Kidney epithelial cell (primary cell): ENCODE measurements around the gene PLCE1. TPM values are rescaled to one million over a fixed set of nuclear protein-coding genes. Genes with fewer than 3 reads are reported as not detected.
"Not testable (repeated sequence)": the region's sequence is repeated elsewhere in the genome, so short reads cannot be mapped to it uniquely, and the experiment has no call there.

Source experiments
- DNase-seq: peaks from one replicate; pipeline ENCODE4 v3.0.0-alpha.2; 2010; ENCODE audit warnings: low read depth
- H3K27me3 ChIP-seq: 2 replicates; pipeline ENCODE4 v1.6.0; 2011; ENCODE audit warnings: low read length; ENCODE audit not compliant: control insufficient read depth, insufficient read depth
- H3K36me3 ChIP-seq: 2 replicates; pipeline ENCODE4 v1.5.1; 2011; ENCODE audit warnings: low read length; ENCODE audit not compliant: control insufficient read depth, insufficient read depth
- H3K4me3 ChIP-seq: 2 replicates; pipeline ENCODE4 v1.5.1; 2011; ENCODE audit warnings: low read depth, mild to moderate bottlenecking, control low read depth, low read length
- total RNA-seq: library from RNA; depleted of rRNA; stranded (reverse); fragments of >200 nt; gene quantifications from 2 replicates; pipeline ENCODE4 v1.2.3, GENCODE V29; 2015
- TF ChIP-seq, protein P1 (sequence below): IDR thresholded peaks from 2 replicates; pipeline ENCODE4 v1.5.1; 2011; ENCODE audit warnings: mild to moderate bottlenecking, moderate library complexity, low read length, control low read depth, inconsistent platforms; ENCODE audit not compliant: insufficient read depth, poor library complexity, severe bottlenecking

The PLCE1 gene
- total RNA-seq, 1 donor from 2014 or later, result 0.84 TPM

DNA sequence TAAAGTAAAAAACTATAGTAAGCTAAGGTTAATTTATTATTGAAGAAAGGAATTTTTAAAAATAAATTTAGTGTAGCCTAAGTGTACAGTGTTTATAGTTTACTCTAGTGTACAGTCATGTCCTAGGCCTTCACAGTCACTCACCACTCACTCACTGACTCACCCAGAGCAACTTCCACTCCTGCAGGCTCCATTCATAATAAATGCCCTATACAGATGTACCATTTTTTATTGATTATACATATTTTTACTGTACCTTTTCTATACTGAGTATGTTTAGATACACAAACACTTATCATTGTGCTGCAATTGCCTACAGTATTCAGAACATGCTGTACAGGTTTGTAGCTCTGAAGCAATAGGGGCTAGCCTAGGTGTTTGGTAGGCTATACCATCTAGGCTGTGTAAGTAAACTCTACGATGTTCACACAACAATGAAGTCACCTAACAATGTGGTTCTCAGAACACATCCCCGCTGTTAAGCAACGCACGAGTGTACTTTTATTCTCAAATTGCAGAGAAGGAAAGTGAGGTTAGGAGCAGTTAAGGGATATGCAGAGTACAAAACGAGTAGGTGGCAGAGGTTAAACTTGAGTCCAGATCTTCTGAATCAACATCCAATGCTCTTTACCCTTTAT, 38.9 kb upstream of the PLCE1 start:
- TF ChIP-seq, protein P1, sequence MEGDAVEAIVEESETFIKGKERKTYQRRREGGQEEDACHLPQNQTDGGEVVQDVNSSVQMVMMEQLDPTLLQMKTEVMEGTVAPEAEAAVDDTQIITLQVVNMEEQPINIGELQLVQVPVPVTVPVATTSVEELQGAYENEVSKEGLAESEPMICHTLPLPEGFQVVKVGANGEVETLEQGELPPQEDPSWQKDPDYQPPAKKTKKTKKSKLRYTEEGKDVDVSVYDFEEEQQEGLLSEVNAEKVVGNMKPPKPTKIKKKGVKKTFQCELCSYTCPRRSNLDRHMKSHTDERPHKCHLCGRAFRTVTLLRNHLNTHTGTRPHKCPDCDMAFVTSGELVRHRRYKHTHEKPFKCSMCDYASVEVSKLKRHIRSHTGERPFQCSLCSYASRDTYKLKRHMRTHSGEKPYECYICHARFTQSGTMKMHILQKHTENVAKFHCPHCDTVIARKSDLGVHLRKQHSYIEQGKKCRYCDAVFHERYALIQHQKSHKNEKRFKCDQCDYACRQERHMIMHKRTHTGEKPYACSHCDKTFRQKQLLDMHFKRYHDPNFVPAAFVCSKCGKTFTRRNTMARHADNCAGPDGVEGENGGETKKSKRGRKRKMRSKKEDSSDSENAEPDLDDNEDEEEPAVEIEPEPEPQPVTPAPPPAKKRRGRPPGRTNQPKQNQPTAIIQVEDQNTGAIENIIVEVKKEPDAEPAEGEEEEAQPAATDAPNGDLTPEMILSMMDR, result no peak
- no peak for DNase-seq
- H3K27me3 ChIP-seq, result no peaks in the 10 kb centered on the region
- no peak overlapping the region for H3K4me3 ChIP-seq
- H3K36me3 ChIP-seq, result no peaks in the 10 kb centered on the region

DNA sequence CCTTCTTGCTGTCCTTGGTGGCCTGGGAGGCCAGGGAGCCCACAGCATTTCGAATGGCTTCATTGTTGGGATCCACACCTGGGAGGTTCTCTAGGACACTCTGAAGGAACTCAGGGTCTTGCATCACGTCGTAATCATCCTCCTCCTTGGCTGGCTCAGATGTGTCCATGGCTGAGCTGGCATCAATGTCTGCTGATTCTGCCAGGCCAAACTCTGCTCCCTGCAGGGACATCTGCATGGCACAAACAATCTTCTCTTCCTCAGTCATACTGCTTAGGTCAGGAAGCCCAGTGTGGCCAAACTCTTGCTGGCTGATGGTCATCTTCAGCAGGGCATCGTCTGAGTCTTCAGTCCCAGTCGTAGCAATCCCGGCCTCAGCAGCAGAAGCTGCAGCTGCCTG, 34.9 kb upstream of the PLCE1 start:
- Histone ChIP-seq H3K36me3 (no peaks in the 10 kb centered on the region), H3K4me3 (no peak overlapping the region), H3K27me3 (no peaks in the 10 kb centered on the region)
- TF ChIP-seq, protein P1, result no peak
- no peak for DNase-seq

DNA sequence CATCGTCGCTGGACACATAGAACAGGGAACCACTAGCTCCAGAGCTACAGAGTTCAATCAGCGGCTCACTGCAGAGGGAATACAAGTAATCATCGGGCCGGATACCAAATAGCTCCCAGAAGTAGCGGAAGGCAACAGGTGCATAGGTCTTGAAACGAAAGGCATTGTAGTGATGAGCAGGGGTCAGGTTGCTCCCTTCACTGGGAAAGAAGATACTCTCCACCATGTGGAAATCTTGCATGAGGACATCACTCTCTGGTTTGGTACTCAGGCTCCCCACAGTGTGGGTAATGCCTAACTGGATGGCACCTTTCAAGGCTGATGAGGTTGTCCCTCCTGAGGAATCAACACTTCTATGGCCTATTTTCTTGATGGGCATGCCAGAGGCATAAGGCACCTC, 32.7 kb upstream of the PLCE1 start:
- H3K27me3 ChIP-seq, DNase-seq, H3K4me3 ChIP-seq, H3K36me3 ChIP-seq: not testable (repeated sequence)

DNA sequence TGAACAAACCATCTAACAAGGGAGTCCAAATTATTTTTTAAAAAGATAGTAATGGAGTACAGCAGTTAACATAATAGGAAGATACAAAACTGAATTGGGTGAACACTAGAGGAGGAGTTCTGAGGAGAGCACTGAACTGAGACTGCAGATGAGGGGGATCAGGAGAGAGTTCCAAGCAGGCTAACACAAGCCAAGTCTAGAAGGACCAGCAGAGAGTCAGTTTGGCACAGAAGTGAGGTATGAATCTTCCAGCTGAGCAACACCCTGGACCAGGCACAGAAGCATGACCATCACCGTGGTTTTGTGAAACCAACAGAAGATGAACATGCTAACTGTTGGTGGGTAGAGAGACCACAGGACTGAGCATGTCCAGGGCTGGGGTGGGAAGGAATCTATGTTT, 30.8 kb upstream of the PLCE1 start:
- DNase-seq, result no peak
- Histone ChIP-seq H3K27me3 (no peaks in the 10 kb centered on the region), H3K4me3 (no peak overlapping the region), H3K36me3 (no peaks in the 10 kb centered on the region)
- TF ChIP-seq, protein P1, result no peak

DNA sequence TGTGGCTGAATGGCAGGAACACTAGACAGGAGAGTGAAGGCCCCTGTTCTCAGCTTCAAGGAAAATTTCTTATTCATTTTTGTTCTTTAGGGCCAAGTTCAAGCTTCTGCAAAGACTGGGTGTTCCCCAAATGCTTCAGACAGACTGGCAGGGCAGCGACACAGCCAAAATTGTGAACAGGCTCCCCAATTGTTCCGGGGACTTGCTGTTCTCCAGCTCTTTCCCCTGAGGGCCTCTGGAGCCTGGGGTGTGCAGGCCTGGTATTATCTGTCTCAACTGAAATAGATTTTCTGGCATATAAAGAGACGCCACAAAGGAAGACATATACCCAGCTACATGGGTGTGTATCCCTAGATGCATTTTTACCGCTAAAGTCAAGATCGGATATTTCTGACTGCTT, 30.3 kb upstream of the PLCE1 start:
- Histone ChIP-seq H3K36me3 (no peaks in the 10 kb centered on the region), H3K4me3 (no peak overlapping the region), H3K27me3 (no peaks in the 10 kb centered on the region)
- no peak for DNase-seq
- TF ChIP-seq, protein P1, result no peak

DNA sequence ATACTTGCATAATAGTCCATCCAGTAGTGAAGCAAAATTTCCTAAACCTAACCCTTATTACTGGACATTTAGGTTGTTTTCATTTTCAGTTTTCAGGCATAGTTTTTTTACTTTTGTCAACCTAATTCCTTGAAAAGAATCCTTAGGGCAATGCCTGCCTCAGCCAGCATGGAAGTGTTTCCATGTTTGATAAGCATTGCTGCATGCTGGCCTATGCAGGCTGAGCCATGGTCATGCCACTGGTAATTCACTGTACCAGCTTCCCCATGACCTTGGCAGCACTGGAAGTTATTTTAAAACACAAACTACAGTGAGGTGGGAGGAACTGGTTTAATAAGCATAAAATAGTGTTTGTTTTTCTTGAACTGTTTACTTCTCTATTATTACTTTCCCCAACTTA, 27.8 kb upstream of the PLCE1 start:
- DNase-seq, result no peak
- TF ChIP-seq, protein P1, result no peak
- Histone ChIP-seq H3K4me3 (no peak overlapping the region), H3K36me3 (no peaks in the 10 kb centered on the region), H3K27me3 (no peaks in the 10 kb centered on the region)
